GM18520 (cell line): ENCODE measurements around the gene ACP4.

ENCODE experiments used
- ATAC-seq: cut with Tn5 transposase; IDR thresholded peaks from one replicate; pipeline ENCODE4 v1.9.1; 2021; ENCODE audit not compliant: unreplicated experiment

The ACP4 gene

GRCh38 chr19:50820549-50821247, 30.5 kb downstream of the ACP4 start:
- no peak for ATAC-seq

DNA sequence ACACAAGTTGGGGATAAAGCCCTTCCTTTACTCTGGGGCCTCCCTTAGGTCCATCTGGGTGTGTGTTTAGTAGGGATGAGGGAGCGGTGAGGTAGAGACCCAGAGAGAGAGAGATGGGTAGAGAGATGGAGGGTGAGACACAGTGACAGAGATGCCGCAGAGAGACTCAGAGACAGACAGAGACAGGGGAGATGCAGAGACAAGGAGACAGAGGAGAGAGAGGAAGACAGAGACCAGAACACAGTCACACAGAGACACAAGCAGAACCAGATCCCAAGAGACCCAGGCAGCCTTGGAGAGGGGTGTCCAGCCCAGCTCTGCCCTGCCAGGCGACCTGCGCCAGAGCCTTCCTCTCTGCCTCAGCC, 31.0 kb downstream of the ACP4 start:
- no peak for ATAC-seq

- ATAC-seq: no peak
Observed at GRCh38 chr19:50821622-50822021, 31.4 kb downstream of the ACP4 start.

- ATAC-seq: no peak
Observed at GRCh38 chr19:50822661-50823208, 32.5 kb downstream of the ACP4 start.

DNA sequence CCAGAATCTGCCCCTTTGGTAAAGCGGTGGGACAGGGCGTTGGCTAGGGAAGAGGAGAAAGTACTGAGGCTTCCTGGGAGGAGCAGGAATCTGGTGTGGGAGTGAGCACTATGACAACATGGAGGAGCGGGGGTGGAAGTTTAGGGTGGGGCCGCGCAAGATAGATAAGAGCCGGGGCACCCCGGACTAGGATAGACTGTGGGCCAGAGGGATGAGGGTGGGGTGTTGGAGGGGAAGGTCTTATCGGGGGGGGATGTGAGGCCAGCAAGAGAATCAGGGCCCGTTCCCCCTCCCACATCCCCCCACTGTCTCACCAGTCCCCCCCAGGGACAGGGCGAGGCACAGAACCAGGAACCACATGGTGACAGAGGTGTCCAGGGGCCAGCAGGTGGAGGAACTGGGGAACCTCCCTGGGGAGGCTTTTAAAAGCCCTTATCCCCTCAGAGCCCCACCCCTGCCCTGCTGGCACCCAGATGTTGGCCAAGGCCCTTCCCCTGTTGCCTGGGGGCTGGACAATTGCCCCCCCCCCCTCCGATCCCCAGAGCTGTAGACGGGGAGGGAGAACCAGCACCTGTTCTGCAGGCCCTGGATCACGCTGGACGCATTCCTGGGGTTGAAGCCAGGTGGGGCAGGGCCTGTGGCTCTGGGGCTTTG, 33.3 kb downstream of the ACP4 start, which contains the start of gene KLK1:
KLK1 (minus strand) TSS at position 399 of the 654 bp plus-strand sequence; CDS start at position 360, 39 bp downstream.
- ATAC-seq: no peak

DNA sequence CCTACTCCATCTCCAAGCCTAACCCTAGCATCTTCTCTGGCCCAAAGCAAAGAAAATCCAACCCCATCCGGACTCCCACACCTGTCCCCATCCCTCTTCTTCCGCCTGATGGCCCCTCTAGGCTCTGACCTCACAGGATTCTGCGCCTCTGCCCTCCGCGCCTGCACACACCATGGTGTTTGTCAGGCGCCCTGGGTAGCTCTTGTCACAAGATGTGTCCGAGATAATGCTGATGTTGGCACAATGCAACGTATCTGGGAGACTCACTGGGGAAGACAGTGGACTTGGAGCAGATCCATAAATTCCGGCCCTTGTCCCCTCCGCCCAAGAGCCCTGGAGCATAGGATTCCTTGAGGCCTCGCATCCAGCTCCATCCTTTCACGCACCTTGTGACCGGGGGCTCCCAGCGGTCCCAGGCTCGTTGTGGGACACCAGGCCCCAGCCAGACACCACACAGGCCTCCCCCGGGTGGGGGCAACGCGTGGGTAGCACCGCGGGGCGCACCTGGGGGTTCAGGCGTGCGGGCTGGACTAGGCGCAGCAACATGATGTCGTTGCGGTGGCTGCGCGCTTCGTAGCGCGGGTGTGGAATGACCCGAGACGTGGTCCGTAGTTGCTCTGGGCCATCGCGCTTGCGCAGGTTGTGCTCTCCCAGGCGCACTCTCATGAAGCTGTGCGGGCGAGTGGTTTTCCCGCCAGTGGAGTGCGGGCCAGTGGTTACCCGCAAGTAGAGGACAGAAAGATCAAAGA, 36.5 kb downstream of the ACP4 start:
- ATAC-seq: no peak

- ATAC-seq: no peak
Observed at GRCh38 chr19:50827476-50827875, 37.3 kb downstream of the ACP4 start.

- ATAC-seq: no peak
Observed at GRCh38 chr19:50829801-50830200, 39.6 kb downstream of the ACP4 start.

DNA sequence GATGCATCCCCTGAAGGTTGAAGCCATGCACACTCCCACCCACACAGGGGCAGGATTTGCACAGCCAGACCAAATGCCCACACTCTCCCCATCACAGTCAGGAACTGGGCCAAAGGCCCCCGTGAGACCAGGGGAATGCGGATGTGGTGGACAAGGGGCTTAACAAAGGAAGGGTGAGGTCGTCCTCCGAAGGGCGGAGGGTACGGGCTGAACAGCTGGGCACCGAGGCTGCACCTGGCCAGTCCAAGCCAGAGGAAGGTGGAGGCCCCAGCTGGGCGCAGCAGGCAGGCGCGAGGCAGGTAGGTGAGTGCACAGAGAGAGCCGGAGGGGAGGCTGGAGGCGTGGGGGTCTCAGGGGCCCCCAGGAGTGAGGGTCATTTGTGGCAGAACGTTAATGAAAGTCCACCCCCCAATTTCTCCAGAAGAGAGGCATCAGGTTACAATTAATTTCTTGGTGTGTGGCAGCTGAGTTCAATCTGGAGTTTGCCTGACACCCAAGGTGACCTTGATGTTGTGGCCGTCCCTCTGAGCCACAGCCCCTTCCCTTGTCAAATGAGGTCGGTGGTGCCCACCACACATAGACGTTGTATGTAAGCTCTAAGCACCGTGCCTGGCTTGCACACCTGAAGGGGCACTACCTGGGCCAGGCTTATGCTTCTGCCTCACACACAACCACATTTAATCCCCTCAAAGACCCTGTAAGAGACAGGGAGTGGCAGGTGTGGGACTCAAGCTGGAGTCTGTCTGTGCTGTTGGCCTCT, 40.2 kb downstream of the ACP4 start:
- ATAC-seq: no peak

DNA sequence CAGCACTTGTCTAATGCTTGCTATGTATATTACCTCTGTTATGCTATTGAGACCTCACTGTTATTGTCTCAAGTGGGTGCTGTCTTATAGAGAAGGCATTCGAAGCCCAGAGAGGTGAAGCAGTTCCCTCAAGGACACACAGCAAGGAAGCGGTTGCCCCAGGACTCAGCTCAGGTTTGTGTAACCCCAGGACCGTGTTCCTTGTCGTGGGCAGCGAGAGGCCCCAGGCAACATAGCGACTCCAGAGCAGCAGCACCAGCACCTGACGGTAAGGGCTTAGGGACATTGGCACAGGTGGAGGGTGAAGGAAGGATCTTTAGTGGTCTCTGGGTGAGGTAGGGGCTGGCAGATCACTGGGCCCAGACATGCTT, 40.8 kb downstream of the ACP4 start:
- no peak for ATAC-seq

DNA sequence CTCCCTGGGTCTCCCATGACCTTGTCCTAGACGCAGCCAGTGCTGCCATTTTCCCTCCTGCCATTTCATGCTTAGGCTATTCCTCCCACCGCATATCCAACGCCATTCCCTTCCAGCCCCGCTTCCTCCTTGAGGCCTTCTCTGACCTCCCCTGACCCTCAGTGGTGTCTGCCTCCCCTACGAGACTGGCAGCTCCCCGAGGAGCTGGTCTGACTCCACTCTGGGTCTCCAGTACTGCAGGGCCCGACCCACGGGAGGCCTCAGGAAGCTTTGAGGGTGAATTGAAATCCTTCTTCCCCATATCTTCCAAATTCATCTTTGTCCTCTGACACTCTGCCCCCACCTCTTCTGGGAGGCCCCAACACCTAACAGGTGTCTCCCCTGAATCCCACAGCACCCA, 42.5 kb downstream of the ACP4 start:
- ATAC-seq: no peak

DNA sequence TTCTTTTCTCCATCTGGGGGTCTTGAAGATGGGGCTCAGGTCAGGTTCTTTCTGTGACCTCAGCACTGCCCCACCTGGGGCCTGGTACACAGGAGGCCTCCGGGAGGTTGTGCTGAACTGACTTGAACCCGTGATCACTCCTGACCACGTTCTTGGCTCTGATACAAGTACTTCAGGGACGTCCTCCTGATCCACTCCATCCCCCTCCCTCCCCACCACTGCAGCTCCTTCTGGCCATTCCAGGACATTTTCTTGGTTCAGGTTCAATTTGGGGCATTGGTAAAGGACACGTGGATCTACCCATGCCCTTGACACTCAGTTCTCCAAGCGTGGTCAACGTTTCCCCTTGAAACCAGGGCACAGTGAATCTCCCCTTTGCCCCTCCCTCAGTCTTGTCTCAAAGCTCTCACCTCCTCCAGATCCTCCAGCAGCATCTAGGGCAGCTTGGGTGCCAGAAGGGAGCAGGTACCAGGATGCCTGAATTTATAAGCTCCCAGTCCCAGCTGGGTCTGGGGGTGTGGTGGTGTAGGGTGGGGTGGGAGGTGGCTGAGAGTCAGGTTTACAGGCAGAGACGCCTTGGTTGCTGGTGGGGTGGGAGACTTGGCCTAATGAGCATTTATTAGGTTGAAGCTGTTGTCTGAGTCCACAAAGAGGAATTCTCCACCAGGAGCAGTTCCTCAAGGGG, 43.0 kb downstream of the ACP4 start, which contains the start of gene KLK15:
KLK15 (minus strand) TSS at position 458 of the 685 bp plus-strand sequence. CDS start 2,082 bp downstream, outside the sequence.
- no peak for ATAC-seq

DNA sequence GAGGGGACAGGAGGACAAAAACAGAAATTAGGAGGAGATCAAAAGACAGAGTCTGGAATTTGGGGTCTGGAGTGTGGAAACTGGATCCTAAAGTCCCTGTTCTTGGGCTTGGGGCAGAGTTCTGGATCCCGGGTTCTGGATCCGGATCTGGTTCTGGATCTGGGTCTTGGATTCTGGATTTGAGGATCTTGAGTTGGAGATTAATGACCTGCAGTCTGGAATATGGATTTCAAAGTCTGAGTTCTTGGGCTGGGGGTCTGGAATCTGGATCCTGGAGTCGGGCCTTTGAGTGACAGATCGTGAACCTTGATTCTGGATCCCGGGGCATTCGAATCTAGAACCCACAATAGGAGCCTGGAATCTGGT, 43.6 kb downstream of the ACP4 start:
- no peak for ATAC-seq

DNA sequence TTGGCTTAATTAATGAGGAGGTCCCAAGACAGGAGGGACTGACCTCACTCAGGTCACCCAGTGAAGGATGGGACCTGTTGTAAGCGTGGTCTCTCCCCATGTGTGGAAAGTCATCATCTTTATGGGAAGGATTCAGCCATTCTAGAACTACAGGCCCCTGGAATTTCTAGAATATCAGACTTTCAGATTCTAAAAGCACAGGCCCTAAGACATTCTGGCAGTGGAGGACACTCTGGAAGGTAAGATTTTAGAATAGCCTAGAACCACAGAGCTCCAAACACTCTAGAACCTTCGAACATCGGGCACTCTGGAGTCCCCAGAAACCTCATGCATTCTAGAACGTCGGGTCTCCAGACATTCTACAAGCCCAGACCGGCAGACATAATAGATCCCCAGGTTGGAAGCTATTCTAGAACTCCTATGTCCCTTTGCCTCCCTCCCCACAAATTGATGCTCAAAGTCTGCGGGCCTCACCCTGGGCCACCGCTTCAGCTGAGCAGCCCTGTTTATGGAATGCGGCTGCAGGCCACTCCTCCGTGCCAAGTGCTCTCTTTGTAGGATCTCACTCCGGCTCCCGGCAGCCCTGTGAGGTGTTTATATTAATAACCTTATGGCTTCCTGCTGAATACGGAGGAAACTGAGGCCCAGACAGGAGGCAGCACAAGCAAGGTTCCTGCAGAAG, 45.0 kb downstream of the ACP4 start:
- no peak for ATAC-seq

DNA sequence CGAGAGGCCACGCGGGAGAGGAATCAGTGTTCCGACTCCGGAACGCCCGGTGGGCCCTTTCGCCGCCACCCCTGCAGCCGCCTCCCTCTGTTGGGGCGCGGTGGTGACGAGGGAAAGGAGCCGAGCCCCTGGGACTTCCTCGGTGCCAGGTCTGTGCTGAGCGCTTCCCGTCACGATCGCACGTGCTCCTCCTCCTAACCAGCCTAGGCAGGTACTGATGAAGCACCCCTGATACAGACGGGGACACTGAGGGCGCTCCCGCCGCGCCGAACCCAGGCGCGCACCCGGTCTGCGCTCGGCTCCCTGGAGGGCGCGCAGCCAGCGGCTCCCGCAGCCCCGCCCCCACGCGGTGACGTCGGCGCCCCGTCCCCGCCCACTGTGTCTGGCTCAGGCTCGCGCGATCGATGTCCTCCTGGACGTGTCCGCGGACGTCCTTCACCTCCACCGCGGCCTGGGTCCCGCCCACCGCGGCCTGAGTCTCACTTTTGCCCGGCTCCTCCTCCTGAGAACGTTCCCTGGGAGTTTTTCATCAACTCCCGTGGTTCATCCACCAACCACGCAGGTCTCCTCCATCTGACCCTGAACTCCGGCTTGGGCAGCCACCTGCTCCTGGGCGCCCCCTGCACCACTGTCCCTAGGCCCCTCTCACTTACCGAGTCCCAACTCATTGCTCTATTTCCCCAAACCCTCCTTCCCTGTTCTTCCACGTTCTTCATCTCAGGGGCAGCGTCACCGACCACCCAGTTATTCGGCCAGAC, 45.7 kb downstream of the ACP4 start:
- peak; percentile 58 for ATAC-seq

DNA sequence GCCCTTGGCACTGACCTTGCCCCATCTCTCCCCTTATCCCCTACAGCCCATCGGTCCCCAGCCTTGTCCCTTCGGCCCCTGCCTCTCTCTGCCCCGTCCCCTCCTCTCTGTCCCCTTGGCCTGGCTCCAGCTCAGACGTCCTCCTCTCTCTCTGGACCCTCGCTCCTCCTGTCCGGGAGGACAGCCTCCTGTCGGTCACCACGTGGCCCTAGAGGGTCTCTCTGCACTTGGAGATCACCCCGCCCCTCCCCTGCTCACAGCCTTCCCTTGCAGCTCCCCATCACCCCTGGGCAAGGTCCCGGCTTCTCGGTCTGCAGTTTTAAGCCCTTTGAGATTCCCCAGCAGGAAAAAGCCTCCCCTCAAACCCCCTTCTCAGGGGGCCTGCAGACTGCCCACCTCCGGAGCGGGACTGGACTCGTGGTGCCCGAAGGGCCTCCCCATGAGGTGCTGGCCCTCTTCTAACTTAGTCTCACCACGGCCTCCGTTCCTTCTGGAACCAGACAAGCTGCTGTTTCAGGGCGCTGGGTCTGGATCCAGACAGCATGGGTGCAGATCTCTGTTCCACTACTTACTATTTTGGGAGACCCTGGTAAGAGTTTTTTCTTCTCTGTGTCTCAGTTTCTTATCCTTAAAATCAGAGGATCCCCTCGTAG, 46.5 kb downstream of the ACP4 start:
- ATAC-seq: no peak

DNA sequence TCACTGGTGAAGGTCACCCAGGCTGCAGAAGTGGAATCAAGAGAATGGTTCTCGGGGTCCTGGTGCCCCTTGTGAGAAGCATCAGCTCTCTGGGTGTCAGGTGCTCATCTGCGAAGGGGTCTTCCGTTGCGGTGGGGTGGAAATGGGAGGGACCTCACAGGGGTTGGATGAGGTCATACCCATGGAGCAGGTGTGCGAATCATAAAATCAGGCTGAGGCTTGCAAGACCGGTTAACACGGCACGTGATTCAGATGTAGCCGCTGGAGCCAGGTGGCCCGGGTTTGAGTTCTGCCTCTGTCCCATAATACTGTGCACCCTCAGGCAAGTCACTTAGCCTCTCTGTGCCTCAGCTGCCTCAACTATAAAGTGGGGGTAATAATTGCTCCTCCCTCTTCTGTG, 47.1 kb downstream of the ACP4 start:
- ATAC-seq: no peak

DNA sequence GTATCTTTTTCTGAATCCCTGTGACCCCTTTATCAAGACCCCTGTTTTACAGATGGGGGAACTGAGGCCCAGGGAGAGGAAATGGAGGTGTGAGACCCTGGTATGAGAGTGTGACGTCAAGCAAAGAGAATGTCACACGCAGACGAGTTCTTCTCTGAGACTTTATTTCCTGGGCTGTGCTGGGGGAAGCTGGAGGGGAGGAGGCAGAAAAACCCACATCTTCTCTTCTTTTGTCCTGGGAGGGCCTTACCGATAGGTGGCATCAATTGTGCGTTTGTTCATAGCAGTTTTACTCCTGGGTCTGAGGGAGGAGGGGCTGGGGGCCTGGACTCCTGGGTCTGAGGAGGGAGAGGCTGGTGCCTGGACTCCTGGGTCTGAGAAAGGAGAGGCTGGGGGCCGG, 48.0 kb downstream of the ACP4 start:
- ATAC-seq: no peak
